DND-41 (cell line): ENCODE results near the gene SH3RF3.

Experiments used
- ATAC-seq: fragments of 200-7000 bp; cut with Tn5 transposase; 3 replicates; pipeline ENCODE4 v1.9.1; 2021; ENCODE audit warnings: low read depth; ENCODE audit not compliant: insufficient read depth
- DNase-seq: peaks from one replicate; pipeline ENCODE4 v3.0.0-alpha.2; 2020
- H2AFZ ChIP-seq: 2 replicates; pipeline ENCODE4 v1.6.0; 2012; ENCODE audit warnings: low read depth, low read length
- H3K27ac ChIP-seq: 2 replicates; pipeline ENCODE4 v1.5.1; 2012; ENCODE audit warnings: low read length, inconsistent platforms
- H3K27me3 ChIP-seq: fragments of 200-600 bp; sonication (generic); 2 replicates; pipeline ENCODE4 v1.6.0; 2012; ENCODE audit warnings: low read length, mild to moderate bottlenecking, inconsistent platforms; ENCODE audit not compliant: insufficient read depth, poor library complexity
- H3K36me3 ChIP-seq: 2 replicates; pipeline ENCODE4 v1.5.1; 2012; ENCODE audit warnings: low read length, inconsistent platforms; ENCODE audit not compliant: insufficient read depth
- H3K4me1 ChIP-seq: 2 replicates; pipeline ENCODE4 v1.5.1; 2012; ENCODE audit warnings: mild to moderate bottlenecking, low read length; ENCODE audit not compliant: insufficient read depth
- H3K4me2 ChIP-seq: 2 replicates; pipeline ENCODE4 v1.6.0; 2012; ENCODE audit warnings: mild to moderate bottlenecking, moderate library complexity, low read length, inconsistent platforms; ENCODE audit not compliant: insufficient read depth
- H3K4me3 ChIP-seq, 2 experiments: fragments of 200-600 bp in 1 of 2; shearing (Covaris generic) in 1 of 2; 2 replicates each; pipeline ENCODE4 v1.5.1; 2012 to 2016; ENCODE audit warnings: inconsistent platforms in 2 of 2, low read length in 2 of 2, mild to moderate bottlenecking in 2 of 2, low read depth in 1 of 2, moderate library complexity in 1 of 2
- H3K79me2 ChIP-seq: 2 replicates; pipeline ENCODE4 v1.6.0; 2012; ENCODE audit warnings: low read length, inconsistent platforms; ENCODE audit not compliant: insufficient read depth
- H3K9ac ChIP-seq: 2 replicates; pipeline ENCODE4 v1.6.0; 2012; ENCODE audit warnings: low read depth, mild to moderate bottlenecking, inconsistent platforms, low read length, moderate library complexity
- H3K9me3 ChIP-seq: 2 replicates; pipeline ENCODE4 v1.5.1; 2012; ENCODE audit warnings: low read length, moderate library complexity, mild to moderate bottlenecking, inconsistent platforms; ENCODE audit not compliant: insufficient read depth, severe bottlenecking
- H4K20me1 ChIP-seq: 2 replicates; pipeline ENCODE4 v1.6.0; 2012; ENCODE audit warnings: low read length; ENCODE audit not compliant: insufficient read depth
- CTCF ChIP-seq: IDR thresholded peaks from 2 replicates; pipeline ENCODE4 v1.5.1; 2012; ENCODE audit warnings: borderline replicate concordance, low read length, moderate library complexity, mild to moderate bottlenecking; ENCODE audit not compliant: poor library complexity, severe bottlenecking; ENCODE audit errors: extremely low read depth
- EZH2 ChIP-seq: IDR thresholded peaks from 3 replicates; pipeline ENCODE4 v1.6.1; 2012; ENCODE audit warnings: borderline replicate concordance, low read depth, mild to moderate bottlenecking, moderate library complexity, low read length, inconsistent platforms; ENCODE audit not compliant: severe bottlenecking

The SH3RF3 gene

GRCh38 chr2:109333414-109334210 is 204.6 kb downstream of the SH3RF3 start:
- ATAC-seq = no peak
- no peak for DNase-seq
- no peaks in the 10 kb centered on the region for H3K9me3 ChIP-seq
- no peaks in the 10 kb centered on the region for H3K79me2 ChIP-seq
- H3K36me3 ChIP-seq = no peaks in the 10 kb centered on the region
- TF ChIP-seq EZH2 (no peak), CTCF (no peak)
- peak overlapping the region; percentile 95 for H3K4me2 ChIP-seq
- H3K27ac ChIP-seq = peak overlapping the region; percentile 96
- H3K27me3 ChIP-seq = no peaks in the 10 kb centered on the region
- H4K20me1 ChIP-seq = no peaks in the 10 kb centered on the region
- H3K4me1 ChIP-seq = peaks cover 65% of the 10 kb centered on the region
- H3K9ac ChIP-seq = peak overlapping the region; percentile 62; the same call in 1 of the 2 replicates
- H2AFZ ChIP-seq = no peak overlapping the region; the same call in 1 of the 2 replicates
- no peak overlapping the region for H3K4me3 ChIP-seq

GRCh38 chr2:109335631-109336176 is 206.7 kb downstream of the SH3RF3 start:
- H3K9ac ChIP-seq = no peak overlapping the region; the same call in 1 of the 2 replicates
- DNase-seq = peak; percentile 60

GRCh38 chr2:109336296-109336695 is 207.3 kb downstream of the SH3RF3 start:
- Histone ChIP-seq H3K79me2 (no peaks in the 10 kb centered on the region), H3K4me3 (no peak overlapping the region), H3K36me3 (no peaks in the 10 kb centered on the region), H3K27me3 (no peaks in the 10 kb centered on the region), H3K4me1 (peaks cover 59% of the 10 kb centered on the region), H3K9ac (no peak overlapping the region), H3K27ac (peak overlapping the region; percentile 52), H3K9me3 (no peaks in the 10 kb centered on the region), H2AFZ (no peak overlapping the region), H4K20me1 (no peaks in the 10 kb centered on the region), H3K4me2 (peak overlapping the region; percentile 48; the same call in 1 of the 2 replicates)
- TF ChIP-seq CTCF = no peak
- TF ChIP-seq EZH2 = no peak
- DNase-seq (peak; percentile 37), ATAC-seq (no peak)

More at GRCh38 chr2:109335631-109336176, 206.7 kb downstream of the SH3RF3 start:
- peaks cover 65% of the 10 kb centered on the region for H3K4me1 ChIP-seq
- TF ChIP-seq CTCF = no peak
- no peak for TF ChIP-seq EZH2
- H3K4me3 ChIP-seq = no peak overlapping the region
- peak overlapping the region; percentile 52 for H3K27ac ChIP-seq
- peak; percentile 18; the same call in 2 of the 3 replicates for ATAC-seq
- H4K20me1 ChIP-seq = no peaks in the 10 kb centered on the region
- H3K4me2 ChIP-seq = peak overlapping the region; percentile 48
- no peaks in the 10 kb centered on the region for H3K9me3 ChIP-seq
- 0 out of 2 replicates have a peak overlapping the region, but pooled peaks have one; percentile 41 for H2AFZ ChIP-seq
- no peaks in the 10 kb centered on the region for H3K27me3 ChIP-seq
- H3K79me2 ChIP-seq = no peaks in the 10 kb centered on the region
- no peaks in the 10 kb centered on the region for H3K36me3 ChIP-seq
